Inflammatory macrophage treated with lipopolysaccharide for 1 hour (primary cell): Measurements from ENCODE around the gene DDX19B.
"Not testable (repeated sequence)": the region's sequence is repeated elsewhere in the genome, so short reads cannot be mapped to it uniquely, and the experiment has no call there.

Experiments used
- DNase-seq, 2 donors: peaks; one replicate each; pipeline ENCODE4 v3.0.0-alpha.2; 2020 to 2022

The DDX19B gene

GRCh38 chr16:70289229-70290094, 9.5 kb upstream of the DDX19B start, which contains the start of gene AARS1:
Gene AARS1 (minus strand): TSS chr16:70289506. CDS start chr16:70282763, 6,743 bp downstream.
- peak; percentile 96 to 98 for DNase-seq

GRCh38 chr16:70290949-70291519, 8.0 kb upstream of the DDX19B start:
- no peak for DNase-seq

GRCh38 chr16:70292148-70292547, 6.8 kb upstream of the DDX19B start:
- DNase-seq: not testable (repeated sequence)

- no peak for DNase-seq
Measured at GRCh38 chr16:70294385-70295025, 4.5 kb upstream of the DDX19B start.

- DNase-seq: no peak
Measured at GRCh38 chr16:70295634-70296033, 3.4 kb upstream of the DDX19B start.

GRCh38 chr16:70301121-70301520, 2.1 kb downstream of the DDX19B start:
- no peak for DNase-seq

- DNase-seq: no peak
Measured at GRCh38 chr16:70302745-70303144, 3.8 kb downstream of the DDX19B start.

DNA sequence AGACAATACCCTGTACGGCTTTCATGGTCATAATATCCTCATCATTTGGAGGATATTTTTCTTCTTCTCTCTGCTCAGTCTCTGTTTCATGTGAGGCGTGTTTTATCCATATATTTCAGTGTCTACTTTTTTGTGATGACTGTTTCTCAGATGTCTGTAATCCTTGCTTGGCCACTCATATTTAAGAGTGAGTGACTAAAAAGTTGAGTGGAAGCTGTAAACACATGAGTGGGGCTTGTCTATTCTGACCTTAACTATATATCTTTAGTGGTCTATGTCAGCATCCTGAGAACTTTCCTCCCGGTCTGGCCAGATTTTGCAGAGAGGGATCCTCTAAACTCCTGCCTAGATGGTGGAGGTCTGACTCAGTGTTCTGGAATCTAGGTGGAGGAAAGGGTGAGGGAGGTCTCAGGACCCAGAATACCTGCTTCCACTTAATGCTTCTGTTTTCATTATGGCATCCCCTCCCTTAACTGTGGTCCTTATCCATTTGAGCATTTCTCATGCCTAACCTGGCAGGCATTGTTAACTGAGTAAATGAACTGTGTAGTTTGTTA, 6.0 kb downstream of the DDX19B start:
- peak in 1 of 2 donors; percentile 3 for DNase-seq

- no peak for DNase-seq
Measured at GRCh38 chr16:70306880-70307279, 7.9 kb downstream of the DDX19B start.

GRCh38 chr16:70307726-70308125, 8.7 kb downstream of the DDX19B start:
- not testable (repeated sequence) for DNase-seq

DNA sequence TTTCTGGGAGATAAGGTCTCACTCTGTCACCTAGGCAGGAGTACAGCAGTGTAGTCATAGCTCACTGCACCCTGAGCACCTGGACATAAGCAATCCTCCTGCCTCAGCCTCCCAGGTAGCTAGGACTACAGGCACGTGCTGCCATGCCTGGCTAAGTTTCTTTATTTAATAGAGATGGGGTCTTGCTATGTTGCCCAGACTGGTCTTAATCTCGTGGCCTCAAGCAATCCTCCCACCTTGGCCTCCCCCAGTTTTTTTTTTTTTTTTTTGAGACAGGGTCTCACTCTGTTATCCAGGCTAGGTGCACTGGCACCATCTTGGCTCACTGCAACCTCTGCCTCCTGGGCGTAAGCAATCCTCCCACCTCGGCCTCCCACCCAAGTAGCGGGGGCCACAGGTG, 21.1 kb downstream of the DDX19B start:
- no peak for DNase-seq

GRCh38 chr16:70324998-70325747, 26.2 kb downstream of the DDX19B start:
- no peak for DNase-seq

DNA sequence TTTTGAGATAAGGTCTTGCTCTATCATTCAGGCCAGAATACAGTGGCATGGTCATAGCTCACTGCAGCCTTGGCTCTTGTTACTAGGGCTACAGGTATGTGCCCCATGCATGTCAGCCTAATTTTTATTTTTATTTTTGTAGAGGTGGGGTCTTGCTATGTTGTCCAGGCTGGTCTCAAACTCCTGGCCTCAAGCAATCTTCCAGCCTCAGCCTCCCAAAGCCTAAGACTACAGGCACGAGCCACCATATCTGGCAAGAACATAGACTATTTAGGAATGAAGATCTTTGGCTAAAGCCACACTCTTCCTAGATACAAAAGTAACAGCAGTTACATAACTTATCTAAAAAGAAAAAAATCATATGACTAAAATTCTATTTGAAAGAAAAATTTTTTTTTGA, 32.1 kb downstream of the DDX19B start:
- DNase-seq: no peak

DNA sequence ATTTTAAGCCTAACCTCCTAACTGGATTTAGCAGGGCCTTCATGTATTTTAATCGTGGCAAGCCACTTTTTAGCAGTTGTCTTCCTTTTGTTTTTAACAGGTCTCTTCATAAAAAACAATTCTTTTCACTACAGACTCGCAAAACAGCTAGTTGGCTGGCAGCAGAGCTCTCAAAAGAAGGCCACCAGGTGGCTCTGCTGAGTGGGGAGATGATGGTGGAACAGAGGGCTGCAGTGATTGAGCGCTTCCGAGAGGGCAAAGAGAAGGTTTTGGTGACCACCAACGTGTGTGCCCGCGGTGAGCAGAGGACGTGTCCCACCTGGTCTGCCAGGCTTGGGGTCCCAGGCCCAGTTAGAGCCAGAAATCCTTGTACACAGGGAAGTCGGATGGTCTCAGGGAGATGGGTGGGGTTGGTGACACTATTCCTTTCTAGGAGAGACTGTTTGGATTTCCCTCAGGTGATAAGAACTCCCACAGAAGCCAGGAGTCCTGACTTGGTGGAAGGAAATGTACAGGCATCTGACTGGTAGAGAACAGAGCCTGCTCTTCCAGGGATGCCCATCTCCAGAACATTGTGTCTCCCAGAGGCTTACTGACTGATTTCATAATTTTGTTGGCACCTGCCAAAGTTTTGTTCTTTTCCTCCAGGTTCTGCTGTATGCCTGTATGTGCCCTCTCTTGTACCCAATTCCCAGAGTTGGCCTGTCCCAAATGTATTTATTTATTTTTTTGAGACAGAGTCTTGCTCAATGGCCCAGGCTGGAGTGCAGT, 32.8 kb downstream of the DDX19B start:
- no peak for DNase-seq

- not testable (repeated sequence) for DNase-seq
Measured at GRCh38 chr16:70332728-70333127, 33.7 kb downstream of the DDX19B start.

GRCh38 chr16:70337814-70338213, 38.8 kb downstream of the DDX19B start:
- no peak for DNase-seq

GRCh38 chr16:70341600-70341999, 42.6 kb downstream of the DDX19B start:
- DNase-seq: no peak

DNA sequence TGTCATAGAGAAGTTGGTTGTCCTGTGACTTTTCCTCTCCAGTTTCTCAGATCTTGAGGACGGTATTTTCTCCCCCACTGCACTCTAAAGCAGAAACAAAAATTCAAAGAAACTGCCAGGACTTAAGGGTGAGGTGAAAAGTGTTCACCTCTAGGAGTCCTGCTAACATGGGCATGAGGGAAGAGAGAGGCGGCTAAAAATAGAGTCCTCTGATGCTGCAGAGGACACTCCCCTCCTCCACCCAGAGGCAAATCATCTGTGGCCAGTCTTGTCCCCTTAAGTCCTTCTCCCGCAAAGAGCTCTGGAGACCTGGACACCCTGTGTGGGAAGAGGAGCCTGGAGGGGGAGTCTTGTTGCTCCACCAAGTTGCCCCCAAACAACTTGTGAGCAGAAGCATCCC, 43.0 kb downstream of the DDX19B start:
- no peak for DNase-seq

DNA sequence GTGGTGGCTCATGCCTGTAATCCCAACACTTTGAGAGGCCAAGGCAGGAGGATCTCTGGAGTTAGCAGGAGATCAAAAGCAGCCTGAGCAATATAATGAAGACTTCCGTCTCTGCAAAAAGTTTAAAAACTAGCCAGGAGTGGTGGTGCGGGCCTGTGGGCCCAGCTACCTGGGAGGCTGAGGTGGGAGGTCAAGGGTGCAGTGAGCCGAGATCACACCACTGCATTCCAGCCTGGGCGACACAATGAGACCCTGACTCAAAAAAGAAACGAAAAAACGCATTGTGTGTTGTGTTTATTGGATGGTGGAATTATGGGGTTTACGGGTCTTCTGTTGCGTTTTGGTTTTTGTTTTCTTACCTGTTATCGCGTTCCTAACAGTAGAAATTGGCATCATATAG, 46.9 kb downstream of the DDX19B start:
- no peak for DNase-seq

DNA sequence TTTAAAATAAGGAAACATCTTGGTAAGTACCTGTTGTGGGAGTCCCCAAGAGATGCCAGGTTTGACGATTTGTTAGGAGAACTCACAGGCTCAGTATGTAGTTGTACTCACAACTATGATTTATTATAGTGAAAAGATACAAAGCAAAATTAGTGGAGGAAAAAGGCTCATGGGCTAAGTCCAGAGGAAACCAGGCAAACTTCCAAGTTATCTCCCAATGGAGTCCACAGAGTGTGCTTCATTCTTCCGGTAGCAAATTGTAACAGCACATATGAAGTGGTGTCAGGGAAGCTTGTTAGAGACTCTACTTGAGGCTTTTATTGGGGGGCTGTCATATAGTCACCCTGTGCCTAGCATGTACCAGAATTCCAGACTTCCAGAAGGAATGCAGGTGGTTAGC, 50.0 kb downstream of the DDX19B start:
- no peak for DNase-seq

- DNase-seq: no peak
Measured at GRCh38 chr16:70349783-70350182, 50.8 kb downstream of the DDX19B start.

DNA sequence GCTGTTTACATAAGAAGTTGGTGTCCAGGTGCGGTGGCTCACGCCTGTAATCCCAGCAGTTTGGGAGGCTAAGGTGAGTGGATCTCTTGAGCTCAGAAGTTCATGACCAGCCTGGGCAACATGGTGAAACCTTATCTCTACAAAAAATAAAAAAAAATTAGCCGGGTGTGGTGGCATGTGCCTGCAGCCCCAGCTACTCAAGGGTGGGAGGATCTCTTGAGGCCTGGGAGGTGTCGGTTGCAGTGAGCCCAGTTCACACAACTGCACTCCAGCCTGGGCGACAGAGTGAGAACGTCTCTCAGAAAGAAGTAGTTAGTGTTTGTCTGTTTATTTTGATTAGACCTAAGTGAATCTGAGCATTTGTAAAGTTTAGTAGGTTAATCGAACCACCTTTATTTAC, 60.6 kb downstream of the DDX19B start:
- no peak for DNase-seq
